Activated CD4-positive, alpha-beta T cell treated with anti-CD3 and anti-CD28 coated beads, Interleukin-2, amount 50 U/mL, for 4 hours (primary cell): ENCODE results near the gene MAGEA2B.
"Not testable (repeated sequence)": the region's sequence is repeated elsewhere in the genome, so short reads cannot be mapped to it uniquely, and the experiment has no call there.

ENCODE experiments used
- DNase-seq, 2 experiments: peaks; one replicate each; pipeline ENCODE4 v3.0.0-alpha.2; 2020

The MAGEA2B gene

DNA sequence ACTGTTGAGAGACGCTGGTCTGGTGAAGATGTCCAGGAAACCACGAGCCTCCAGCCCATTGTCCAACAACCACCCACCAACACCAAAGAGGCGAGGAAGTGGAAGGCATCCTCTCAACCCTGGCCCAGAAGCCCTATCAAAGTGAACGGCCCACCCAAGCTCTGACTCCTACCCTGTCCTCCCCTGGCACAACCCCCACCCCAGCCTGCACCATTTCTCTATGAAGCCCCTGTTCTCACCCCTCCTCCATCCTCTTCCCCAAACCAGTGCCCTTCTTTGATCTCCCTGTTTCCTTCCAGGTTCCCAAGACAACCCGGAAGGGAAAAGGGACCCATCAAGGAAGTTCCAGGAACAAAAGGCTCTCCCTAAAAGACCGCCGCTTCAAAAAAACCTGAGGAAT is 45.1 kb downstream of the MAGEA2B start:
- DNase-seq: not testable (repeated sequence)

DNA sequence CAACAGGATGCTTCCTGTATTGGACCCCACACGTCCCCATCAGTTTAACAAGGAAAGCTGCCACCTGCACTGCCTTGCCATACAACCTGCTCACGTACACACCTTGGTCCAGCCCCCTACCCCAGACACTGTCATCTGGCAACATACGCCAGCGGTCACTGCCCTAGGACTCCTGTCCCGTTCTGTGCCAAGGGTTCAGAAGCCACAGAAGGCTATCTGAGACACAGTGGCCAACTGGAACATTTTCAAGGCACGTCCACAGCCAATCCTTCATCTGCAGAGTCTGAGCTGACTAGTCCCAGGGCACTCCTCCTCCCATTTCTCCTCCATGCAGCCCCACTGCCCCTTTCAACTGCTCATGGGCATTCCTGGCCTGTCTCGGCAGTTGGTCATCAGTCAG is 47.2 kb downstream of the MAGEA2B start:
- not testable (repeated sequence) for DNase-seq

DNA sequence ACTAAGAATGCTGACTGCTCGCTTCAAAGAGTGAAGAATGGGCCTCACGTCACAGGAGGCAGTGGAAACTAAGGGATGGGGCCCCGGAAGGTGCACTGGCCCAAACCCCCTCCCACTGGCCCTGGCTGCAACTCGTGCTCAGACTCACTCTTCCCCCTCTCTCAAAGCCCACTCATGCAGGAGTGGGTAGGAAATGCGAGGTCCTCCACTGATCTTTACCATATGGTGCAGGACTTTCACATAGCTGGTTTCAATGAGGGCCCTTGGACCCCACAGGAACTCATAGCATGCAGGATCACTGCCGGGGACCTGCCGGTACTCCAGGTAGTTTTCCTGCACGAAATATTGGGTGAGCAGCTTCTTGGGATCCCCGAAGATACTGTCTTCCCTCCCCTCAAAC is 52.1 kb downstream of the MAGEA2B start:
- DNase-seq: not testable (repeated sequence)
